Iris pigment epithelial cell (primary cell): ENCODE measurements around the gene POU2AF1.
A peak's percentile ranks its signal among the peaks of the same experiment; 100 is the strongest.

Source experiments
- DNase-seq: peaks from one replicate; pipeline ENCODE4 v3.0.0-alpha.2; 2011; ENCODE audit warnings: low read depth

The POU2AF1 gene

DNA sequence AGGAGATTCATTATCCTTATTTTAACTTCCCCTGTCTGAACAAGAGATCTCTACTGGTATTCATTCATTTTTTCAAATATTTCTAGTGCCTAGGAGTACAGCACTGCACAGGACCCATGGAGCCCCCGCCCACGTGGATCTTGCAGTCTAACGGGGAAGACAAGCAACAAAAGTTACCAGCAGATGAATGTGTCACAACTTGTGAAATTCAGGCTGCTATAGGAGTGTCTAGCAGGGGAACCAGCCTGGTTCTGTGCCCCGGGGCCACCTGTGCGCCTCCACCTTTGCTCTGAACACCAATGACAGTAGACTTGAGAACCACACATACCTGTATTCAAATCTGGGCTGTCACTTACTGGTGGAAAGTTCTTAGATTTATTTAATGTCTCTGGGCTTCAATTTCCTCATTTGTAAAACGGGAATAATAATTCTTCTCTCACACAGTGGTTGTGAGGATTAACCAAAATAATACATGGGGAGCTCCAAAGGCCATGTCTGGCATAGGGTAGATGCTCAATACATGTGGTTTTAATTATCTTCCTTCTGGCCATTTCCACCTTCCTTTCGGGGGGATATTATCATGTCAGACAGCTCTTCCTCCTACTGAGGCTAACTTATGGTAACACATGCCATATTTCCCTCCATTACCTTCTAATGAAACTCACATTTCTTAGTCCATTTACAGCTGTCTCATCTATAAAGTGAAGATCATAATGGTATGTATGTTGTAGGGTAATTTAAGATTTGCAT lies 17.8 kb downstream of the POU2AF1 start:
- DNase-seq = no peak

- no peak for DNase-seq
Observed at GRCh38 chr11:111360150-111361043, 18.7 kb downstream of the POU2AF1 start.

- DNase-seq = no peak
Observed at GRCh38 chr11:111359223-111360149, 19.6 kb downstream of the POU2AF1 start.

DNA sequence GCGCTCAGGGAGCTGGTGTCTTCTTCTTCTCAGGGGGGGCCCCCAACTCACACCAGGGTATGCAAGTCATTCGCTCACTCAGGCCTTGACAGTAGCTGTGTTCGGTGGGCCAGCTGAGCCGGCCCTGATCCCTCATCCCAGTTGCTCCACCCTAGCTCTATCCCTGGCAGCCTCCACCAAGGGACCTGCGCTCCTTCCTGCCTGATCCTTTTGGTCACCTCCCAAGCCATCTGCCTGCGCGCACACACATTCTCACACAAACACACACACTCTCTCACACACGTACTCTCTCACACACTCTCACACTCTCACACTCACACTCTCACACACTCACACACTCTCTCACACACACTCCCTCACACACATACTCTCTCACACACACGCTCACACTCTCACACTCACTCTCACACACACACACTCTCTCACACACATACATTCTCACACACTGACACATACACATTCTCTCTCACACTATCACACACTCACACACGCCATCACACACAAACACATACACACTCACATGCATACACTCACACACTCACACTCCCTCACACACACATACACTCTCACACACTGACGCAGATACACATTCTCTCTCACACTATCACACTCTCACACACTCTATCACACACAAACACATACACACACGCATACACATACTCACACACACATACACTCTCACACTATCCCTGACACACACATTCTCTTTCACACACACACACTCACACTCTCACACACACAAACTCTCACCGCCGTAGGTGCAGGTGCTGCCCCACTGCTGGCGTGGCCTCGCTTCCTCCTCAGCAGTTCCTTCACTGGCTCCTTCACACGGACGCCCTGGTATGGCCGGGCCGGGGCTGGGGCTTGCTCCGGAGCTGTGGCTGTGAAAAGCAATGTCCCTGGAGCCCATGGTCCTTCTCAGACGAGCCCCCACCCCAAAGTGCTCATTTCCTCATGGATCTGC lies 20.8 kb downstream of the POU2AF1 start:
- no peak for DNase-seq

DNA sequence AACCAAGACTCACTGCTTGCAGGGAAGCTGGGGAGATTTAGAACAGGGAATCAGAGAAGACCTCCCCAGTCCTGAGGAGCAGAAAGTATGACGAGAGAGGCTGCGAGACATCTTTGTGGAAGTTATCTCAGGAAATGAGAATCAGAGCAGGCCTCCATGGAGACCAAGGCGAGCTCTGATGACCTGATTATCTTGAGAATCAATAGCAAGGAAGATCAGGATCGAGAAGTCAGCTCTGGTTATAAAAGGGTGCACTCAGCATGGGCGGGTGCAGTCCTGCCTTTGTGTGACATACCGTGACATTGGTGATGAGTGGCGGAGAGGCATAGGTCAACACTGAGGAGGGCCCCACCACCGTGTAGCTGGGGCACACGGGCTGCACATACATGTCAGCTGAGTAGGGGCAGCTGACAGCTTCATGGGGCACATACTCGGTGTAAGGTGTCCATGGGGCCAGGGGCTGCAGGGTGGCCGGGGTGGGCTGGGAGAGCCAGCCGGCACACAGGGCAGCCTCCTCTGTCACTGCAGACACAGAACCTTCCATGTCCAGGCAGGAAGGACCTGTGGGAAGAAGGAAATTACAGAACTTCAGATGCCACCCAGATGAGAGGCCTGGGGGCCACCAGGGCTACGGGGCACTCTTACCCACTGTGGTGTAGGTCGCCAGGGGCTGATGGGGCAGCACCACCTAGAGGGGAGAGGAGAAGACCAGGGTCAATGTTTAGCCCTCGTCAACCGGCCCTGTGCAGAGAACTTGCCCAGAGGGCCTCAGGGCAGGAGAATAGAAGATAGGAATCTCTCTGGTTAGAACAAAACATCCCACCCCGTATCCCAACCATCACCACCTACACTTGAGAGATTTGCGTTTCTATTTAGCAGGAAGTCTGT lies 21.7 kb downstream of the POU2AF1 start:
- no peak for DNase-seq

DNA sequence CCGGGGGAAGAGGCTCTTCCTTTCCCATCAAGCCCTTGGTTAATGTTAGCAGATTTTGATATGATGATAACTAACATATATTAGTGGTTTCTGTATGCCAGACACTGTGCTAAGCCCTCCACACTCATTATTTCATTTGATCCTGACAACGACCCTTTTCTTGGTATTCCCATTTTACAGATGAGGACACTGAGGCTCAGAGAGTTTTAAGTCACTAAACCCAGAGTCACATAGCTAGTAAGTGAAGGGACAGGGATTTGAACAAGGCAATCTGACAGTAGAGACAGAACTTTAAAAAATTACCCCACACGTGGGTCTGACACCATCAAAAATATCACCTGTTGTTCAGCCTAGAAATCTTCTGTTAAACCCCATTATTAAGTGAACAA lies 22.4 kb downstream of the POU2AF1 start:
- no peak for DNase-seq

- no peak for DNase-seq
Observed at GRCh38 chr11:111355956-111356659, 23.0 kb downstream of the POU2AF1 start.

- no peak for DNase-seq
Observed at GRCh38 chr11:111355101-111355500, 24.0 kb downstream of the POU2AF1 start.

DNA sequence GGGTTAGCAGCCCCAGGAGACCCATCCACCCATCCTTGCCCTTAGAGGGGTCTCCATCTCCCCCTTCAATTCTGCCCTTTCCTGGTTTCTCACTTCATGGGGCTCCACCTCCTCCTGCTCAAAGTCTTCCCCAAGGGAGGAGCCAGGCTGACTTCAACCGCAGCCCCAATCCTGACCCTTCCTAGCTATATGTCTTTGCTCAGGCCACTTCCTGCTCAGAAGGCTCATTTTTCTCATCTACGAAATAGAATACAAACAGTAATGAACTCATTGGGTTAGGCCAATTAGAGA lies 24.5 kb downstream of the POU2AF1 start:
- DNase-seq = no peak

GRCh38 chr11:111353776-111354600 lies 25.1 kb downstream of the POU2AF1 start:
- no peak for DNase-seq

GRCh38 chr11:111352935-111353710 lies 26.0 kb downstream of the POU2AF1 start:
- DNase-seq = no peak

GRCh38 chr11:111352231-111352746 lies 26.8 kb downstream of the POU2AF1 start:
- DNase-seq = no peak

- DNase-seq = no peak
Observed at GRCh38 chr11:111351374-111352055, 27.6 kb downstream of the POU2AF1 start.

DNA sequence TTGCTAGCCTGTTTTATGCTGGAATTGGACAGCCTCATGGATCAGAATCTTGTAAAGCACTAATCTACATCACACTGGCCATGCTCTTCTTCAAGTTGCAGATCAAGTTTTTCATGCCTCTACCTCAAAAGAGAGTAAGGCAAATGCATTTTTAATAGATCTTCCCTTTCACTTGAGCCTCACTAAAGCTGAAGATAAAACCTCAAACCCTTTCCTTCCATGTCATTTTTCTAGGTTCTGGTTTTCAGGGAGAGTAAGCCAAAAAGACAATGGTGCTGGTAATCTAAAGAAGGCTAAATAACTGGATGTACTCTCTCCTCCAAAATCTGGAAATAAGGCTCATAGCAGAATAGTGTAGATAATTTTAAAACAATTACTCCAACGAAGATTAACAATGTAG lies 28.3 kb downstream of the POU2AF1 start:
- DNase-seq = no peak

DNA sequence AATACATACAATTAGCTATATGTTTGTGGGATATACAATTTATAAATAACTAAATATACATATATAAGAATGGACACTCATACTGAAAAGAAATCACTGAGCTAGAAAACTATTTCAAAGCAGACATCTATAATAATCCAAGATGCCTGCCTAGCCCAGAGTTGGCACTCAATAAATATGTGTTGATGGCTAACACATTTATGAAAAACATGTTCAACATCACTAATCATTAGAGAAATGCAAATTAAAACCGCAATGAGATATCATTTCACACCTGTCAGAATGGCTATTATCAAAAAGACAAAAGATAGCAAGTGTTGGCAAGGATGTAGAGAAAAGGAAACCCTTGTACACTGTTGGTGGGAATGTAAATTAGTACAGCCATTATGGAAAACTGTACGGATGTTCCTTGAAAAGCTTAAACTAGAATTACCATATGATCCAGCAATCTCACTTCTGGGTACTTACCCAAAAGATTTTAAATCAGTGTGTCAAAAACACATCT lies 29.8 kb downstream of the POU2AF1 start:
- no peak for DNase-seq

DNA sequence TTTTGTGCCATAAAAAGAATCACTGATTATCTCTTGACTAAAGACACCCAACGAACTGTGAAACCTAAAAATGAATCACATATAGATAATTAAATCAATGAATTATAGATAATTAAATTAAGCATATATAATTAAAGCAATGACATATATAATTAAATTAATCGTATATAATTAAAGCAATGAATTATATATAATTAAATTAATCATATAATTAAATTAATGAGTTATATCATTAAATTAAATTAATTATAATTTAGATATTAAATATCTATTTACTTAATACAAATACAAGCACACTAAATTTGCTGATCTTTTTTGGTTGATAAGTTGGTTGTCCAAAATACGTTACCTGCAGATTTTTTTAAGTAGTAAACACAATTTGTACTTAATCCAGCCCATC lies 30.9 kb downstream of the POU2AF1 start:
- DNase-seq = no peak

DNA sequence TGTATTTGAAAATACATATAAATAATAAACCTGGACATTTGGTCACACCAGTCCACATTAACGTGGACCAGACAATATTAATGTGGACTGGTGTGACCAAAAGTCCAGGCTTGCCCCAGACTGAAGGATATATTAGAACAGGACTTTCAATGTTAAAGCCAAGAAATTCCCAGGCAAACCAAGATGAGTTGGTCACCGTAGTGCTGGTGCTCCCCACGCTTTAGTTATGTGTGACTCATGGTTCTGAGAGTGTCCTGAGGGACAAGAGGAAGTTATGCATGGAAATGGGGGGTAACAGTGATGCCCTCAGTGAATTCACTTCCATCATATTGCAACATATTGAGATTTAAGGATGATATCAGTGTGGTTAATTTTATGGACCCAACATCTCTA lies 31.4 kb downstream of the POU2AF1 start:
- DNase-seq = peak; percentile 15
